ENCODE results near the gene TRAK2.

DNA sequence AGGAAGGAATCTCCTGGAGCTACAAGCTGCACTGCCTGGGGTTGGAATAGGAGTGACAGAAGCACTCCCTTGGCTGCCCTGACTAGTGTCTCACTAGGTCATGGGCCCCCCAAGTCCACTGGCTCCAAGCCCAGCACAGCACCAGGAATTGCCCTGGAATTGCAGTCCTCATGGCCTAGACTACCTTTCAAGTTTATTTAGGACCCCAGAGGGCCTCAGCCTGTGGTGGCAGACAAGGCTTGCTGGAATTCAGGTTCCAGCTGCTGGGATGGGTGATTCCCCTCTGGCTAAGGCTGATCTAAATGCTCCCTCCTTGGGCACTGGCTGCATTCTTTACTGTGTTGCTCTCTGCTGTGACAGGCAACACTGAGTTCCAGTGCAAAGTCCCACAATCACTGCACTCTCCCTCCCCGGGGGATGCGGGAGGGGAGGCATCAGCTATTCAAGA lies 14.3 kb upstream of the TRAK2 start:
- no peak for TF ChIP-seq POLR2A (IDR thresholded peaks at IDR 0.05)
- TF ChIP-seq, protein P1, sequence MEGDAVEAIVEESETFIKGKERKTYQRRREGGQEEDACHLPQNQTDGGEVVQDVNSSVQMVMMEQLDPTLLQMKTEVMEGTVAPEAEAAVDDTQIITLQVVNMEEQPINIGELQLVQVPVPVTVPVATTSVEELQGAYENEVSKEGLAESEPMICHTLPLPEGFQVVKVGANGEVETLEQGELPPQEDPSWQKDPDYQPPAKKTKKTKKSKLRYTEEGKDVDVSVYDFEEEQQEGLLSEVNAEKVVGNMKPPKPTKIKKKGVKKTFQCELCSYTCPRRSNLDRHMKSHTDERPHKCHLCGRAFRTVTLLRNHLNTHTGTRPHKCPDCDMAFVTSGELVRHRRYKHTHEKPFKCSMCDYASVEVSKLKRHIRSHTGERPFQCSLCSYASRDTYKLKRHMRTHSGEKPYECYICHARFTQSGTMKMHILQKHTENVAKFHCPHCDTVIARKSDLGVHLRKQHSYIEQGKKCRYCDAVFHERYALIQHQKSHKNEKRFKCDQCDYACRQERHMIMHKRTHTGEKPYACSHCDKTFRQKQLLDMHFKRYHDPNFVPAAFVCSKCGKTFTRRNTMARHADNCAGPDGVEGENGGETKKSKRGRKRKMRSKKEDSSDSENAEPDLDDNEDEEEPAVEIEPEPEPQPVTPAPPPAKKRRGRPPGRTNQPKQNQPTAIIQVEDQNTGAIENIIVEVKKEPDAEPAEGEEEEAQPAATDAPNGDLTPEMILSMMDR (IDR thresholded peaks at IDR 0.05), result no peak

All from heart left ventricle (tissue), 13 donors.